Ascending aorta (tissue), 2 donors: ENCODE data around the gene AMIGO2. TPM values are rescaled to one million over a fixed set of nuclear protein-coding genes. Genes with fewer than 3 reads are reported as not detected.
A peak's percentile ranks its signal among the peaks of the same experiment; 100 is the strongest.

Source experiments
- DNase-seq, 2 donors: peaks; one replicate each; pipeline ENCODE4 v3.0.0-alpha.2; 2019; ENCODE audit warnings: low spot score in 2 of 2
- H3K27ac ChIP-seq, 2 donors: fragments of 200-600 bp; sonication (generic); one replicate each; pipeline ENCODE4 v1.5.1; 2016 to 2017; ENCODE audit warnings: mild to moderate bottlenecking in 1 of 2
- H3K27me3 ChIP-seq: fragments of 200-600 bp; sonication (generic); one replicate; pipeline ENCODE4 v1.5.1; 2017
- H3K36me3 ChIP-seq, 2 donors: fragments of 200-600 bp; sonication (generic); one replicate each; pipeline ENCODE4 v1.5.1; 2016
- H3K4me1 ChIP-seq, 2 donors: fragments of 200-600 bp; sonication (generic); one replicate each; pipeline ENCODE4 v1.5.1; 2016 to 2017; ENCODE audit warnings: mild to moderate bottlenecking in 1 of 2
- H3K4me3 ChIP-seq, 2 donors: fragments of 200-600 bp; sonication (generic); one replicate each; pipeline ENCODE4 v1.5.1; 2016 to 2017; ENCODE audit warnings: mild to moderate bottlenecking in 1 of 2
- H3K9me3 ChIP-seq, 2 donors: fragments of 200-600 bp; sonication (generic); one replicate each; pipeline ENCODE4 v1.5.1; 2016
- CTCF ChIP-seq, 3 experiments: fragments of 200-600 bp in 2 of 3; fragments of 450-650 bp in 1 of 3; sonication (generic) in 2 of 3; IDR thresholded peaks; one replicate each; pipeline ENCODE4 v1.5.1; 2016 to 2019; ENCODE audit warnings: antibody characterized with exemption in 3 of 3, mild to moderate bottlenecking in 1 of 3, moderate library complexity in 1 of 3
- intact Hi-C: fragments of 100-400 bp; cut with DNase I; formaldehyde crosslinking; loops from one replicate; pipeline ENCODE4 v1.15.1; 2023
- total RNA-seq: library from RNA; depleted of rRNA; stranded (reverse); fragments of >200 nt; gene quantifications from one replicate; pipeline ENCODE4 v1.1.0, GENCODE V29; 2016

AMIGO2 gene
- total RNA-seq, 1 donor from 2014 or later, result 22.7 TPM

DNA sequence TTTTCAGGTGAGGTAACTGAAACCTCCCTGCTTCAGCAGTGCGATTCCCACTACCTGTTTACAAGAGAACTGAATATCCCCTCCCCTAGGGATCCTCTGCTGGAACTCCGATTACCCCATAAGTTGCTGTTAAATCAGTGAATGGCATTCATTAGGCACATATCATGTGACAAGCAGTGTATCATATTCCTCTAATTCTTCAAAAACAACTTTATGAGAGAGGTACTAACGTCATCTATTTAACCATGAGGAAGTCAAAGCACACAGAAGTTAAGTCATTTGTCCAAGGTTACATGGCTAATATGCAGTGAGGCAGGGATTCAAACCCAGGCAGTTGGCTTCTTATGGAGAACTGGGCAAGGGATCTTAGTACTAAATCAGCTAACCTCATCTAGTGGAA is 44.3 kb downstream of the AMIGO2 start:
- intact Hi-C loops, result loop anchor here (10.0 kb wide), 2 partner anchors 469 to 619 kb away; no protein-coding TSS in a partner anchor
- Histone ChIP-seq H3K4me1 (peaks cover 5% of the 10 kb centered on the region in 2 donors), H3K27ac (no peak overlapping the region), H3K36me3 (no peaks in the 10 kb centered on the region), H3K27me3 (no peaks in the 10 kb centered on the region), H3K9me3 (no peaks in the 10 kb centered on the region), H3K4me3 (no peak overlapping the region)
- DNase-seq, result no peak
- no peak for TF ChIP-seq CTCF (IDR thresholded peaks at IDR 0.05)

- Histone ChIP-seq H3K9me3 (no peaks in the 10 kb centered on the region), H3K27me3 (no peaks in the 10 kb centered on the region), H3K36me3 (no peaks in the 10 kb centered on the region), H3K27ac (no peak overlapping the region), H3K4me3 (no peak overlapping the region), H3K4me1 (peaks cover 5% of the 10 kb centered on the region in 2 donors)
- intact Hi-C loops, result loop anchor here (5.0 to 10.0 kb wide), 5 partner anchors 273 to 620 kb away; no protein-coding TSS in a partner anchor
- no peak for TF ChIP-seq CTCF (IDR thresholded peaks at IDR 0.05)
- no peak for DNase-seq
These were observed 45.1 kb downstream of the AMIGO2 start for GRCh38 chr12:47034661-47035060.

DNA sequence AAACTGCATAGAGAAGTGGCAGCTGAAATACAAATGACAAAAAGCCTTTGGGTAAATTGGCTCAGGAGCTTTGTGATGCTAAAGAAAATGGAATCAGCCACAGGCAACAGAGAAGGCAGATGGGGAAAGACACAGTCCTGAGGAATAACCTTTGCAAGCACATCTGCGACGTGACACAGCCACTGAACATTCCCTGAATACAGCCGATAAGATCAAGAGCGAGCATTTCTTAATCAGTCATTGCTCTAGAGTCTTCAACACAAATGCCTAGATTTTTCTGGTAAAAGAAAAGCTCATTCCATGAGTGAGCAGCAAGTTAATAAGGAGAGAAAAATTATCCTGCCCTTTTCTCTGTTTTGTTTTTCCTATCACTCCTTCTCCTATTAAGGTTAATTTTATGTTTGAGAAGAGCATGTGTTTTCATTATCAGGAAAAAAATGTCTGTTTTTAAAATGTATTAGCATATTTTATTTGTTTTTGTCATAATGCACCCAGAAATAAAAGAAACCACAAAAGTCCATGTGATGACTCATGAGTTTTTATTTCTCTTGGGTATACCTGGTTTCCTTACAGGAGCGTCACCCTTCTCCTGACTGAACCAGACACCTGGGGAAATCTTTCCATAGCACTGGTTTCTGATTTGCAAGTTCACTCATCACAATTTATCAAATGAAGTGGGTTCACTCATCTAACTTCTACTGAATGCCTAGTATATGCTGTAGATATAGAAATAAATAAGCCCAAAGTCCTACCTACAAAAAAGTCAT is 45.8 kb downstream of the AMIGO2 start:
- intact Hi-C loops, result loop anchor here (2.0 to 10.0 kb wide), 6 partner anchors 273 to 653 kb away; no protein-coding TSS in a partner anchor
- no peak for TF ChIP-seq CTCF (IDR thresholded peaks at IDR 0.05)
- H3K4me1 ChIP-seq, result peaks cover 5% of the 10 kb centered on the region in 2 donors
- DNase-seq, result no peak
- no peak overlapping the region for H3K4me3 ChIP-seq
- H3K36me3 ChIP-seq, result no peaks in the 10 kb centered on the region
- no peaks in the 10 kb centered on the region for H3K27me3 ChIP-seq
- no peak overlapping the region for H3K27ac ChIP-seq
- no peaks in the 10 kb centered on the region for H3K9me3 ChIP-seq

- H3K36me3 ChIP-seq, result no peaks in the 10 kb centered on the region
- no peaks in the 10 kb centered on the region for H3K27me3 ChIP-seq
- H3K4me3 ChIP-seq, result no peak overlapping the region
- H3K9me3 ChIP-seq, result no peaks in the 10 kb centered on the region
- H3K27ac ChIP-seq, result no peak overlapping the region
- DNase-seq, result peak in 1 of 2 donors; percentile 68
- no peak for TF ChIP-seq CTCF (IDR thresholded peaks at IDR 0.05)
- H3K4me1 ChIP-seq, result peaks cover 3 to 5% of the 10 kb centered on the region in 2 donors
- intact Hi-C loops, result loop anchor here (2.0 to 10.0 kb wide), 6 partner anchors 274 to 654 kb away; no protein-coding TSS in a partner anchor
These were observed 46.7 kb downstream of the AMIGO2 start for GRCh38 chr12:47033081-47033480.

DNA sequence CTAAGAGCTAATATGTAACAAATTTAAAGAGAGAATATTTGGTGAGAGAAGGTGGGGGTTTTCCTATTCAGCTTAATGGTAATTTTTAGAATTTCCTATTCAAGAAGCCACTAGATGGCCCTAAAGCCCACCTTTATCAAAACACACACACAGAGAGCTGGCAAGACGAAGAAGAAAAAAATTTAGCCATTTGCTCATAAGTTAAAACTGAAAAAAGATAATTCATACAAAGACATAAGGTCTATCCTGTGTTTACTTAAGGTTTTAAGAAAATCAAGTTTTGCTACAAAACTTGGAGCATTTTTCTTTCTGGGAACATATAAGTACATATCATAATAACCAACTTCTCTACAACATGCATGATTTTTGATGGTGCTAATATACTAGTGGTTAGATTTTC is 47.1 kb downstream of the AMIGO2 start:
- no peak overlapping the region for H3K4me3 ChIP-seq
- no peak overlapping the region for H3K27ac ChIP-seq
- intact Hi-C loops, result loop anchor here (2.0 to 10.0 kb wide), 6 partner anchors 275 to 654 kb away; no protein-coding TSS in a partner anchor

More for the DNA sequence above, 47.1 kb downstream of the AMIGO2 start:
- TF ChIP-seq CTCF (IDR thresholded peaks at IDR 0.05), result peak; percentile 52 to 69 (median 64)
- Histone ChIP-seq H3K4me1 (peaks cover 0 to 5% of the 10 kb centered on the region in 2 donors), H3K27me3 (no peaks in the 10 kb centered on the region), H3K36me3 (no peaks in the 10 kb centered on the region), H3K9me3 (no peaks in the 10 kb centered on the region)
- no peak for DNase-seq
